H1 (cell line): ENCODE results near the gene DPPA4. TPM values are rescaled to one million over a fixed set of nuclear protein-coding genes. Genes with fewer than 3 reads are reported as not detected.
A peak's percentile ranks its signal among the peaks of the same experiment; 100 is the strongest.

Source experiments
- CTCF ChIA-PET: fragments of 300-600 bp; sonication (Branson Sonifier 250); formaldehyde crosslinking; loops from one replicate; lab custom pipeline; 2021; ENCODE audit not compliant: partially characterized antibody; lab: Charles Lee
- POLR2A ChIA-PET: fragments of 300-600 bp; sonication (Branson Sonifier 250); formaldehyde crosslinking; loops from one replicate; lab custom pipeline; 2021; ENCODE audit warnings: inconsistent platforms; ENCODE audit not compliant: partially characterized antibody; lab: Charles Lee
- DNase-seq, 2 experiments: peaks; one replicate each; pipeline versions ENCODE4 v3.0.0 to v3.0.0-alpha.2; 2010 to 2022; ENCODE audit warnings: low spot score in 2 of 2, low read depth in 1 of 2, mixed read lengths in 1 of 2
- FAIRE-seq: peaks from 2 replicates; lab custom pipeline; 2011; peaks lifted over from hg19 to GRCh38; lab: Jason Lieb, UNC
- H2AFZ ChIP-seq: 2 replicates; pipeline ENCODE4 v1.8.1; 2012; ENCODE audit warnings: low read length, inconsistent platforms
- H2AK5ac ChIP-seq: 2 replicates; pipeline ENCODE4 v1.6.1; 2013; ENCODE audit warnings: low read depth, low read length
- H2BK120ac ChIP-seq: replicated peaks from 2 replicates; pipeline ENCODE3; 2013; ENCODE audit warnings: low read depth, low read length, inconsistent platforms
- H2BK12ac ChIP-seq: 2 replicates; pipeline ENCODE4 v1.6.1; 2013; ENCODE audit warnings: low read depth, low read length
- H2BK15ac ChIP-seq: 2 replicates; pipeline ENCODE4 v1.6.1; 2013; ENCODE audit warnings: low read length
- H2BK20ac ChIP-seq: 2 replicates; pipeline ENCODE4 v1.6.1; 2013; ENCODE audit warnings: low read length
- H2BK5ac ChIP-seq: 2 replicates; pipeline ENCODE4 v1.6.1; 2013; ENCODE audit warnings: low read depth, low read length
- H3K14ac ChIP-seq: 2 replicates; pipeline ENCODE4 v1.6.1; 2013; ENCODE audit warnings: inconsistent platforms; ENCODE audit not compliant: insufficient read length
- H3K18ac ChIP-seq: 2 replicates; pipeline ENCODE4 v1.6.1; 2013; ENCODE audit warnings: low read length; ENCODE audit errors: extremely low read depth
- H3K23ac ChIP-seq: 2 replicates; pipeline ENCODE4 v1.6.1; 2013; ENCODE audit warnings: inconsistent platforms; ENCODE audit not compliant: insufficient read length
- H3K23me2 ChIP-seq: 2 replicates; pipeline ENCODE4 v1.6.1; 2013; ENCODE audit warnings: low read depth, low read length
- H3K27ac ChIP-seq: 2 replicates; pipeline ENCODE4 v1.6.1; 2011; ENCODE audit warnings: low read depth, low read length, inconsistent platforms
- H3K27me3 ChIP-seq, 4 experiments: replicated peaks in 1 of 4; 1 replicate in 1 of 4; 2 replicates in 3 of 4; pipeline versions ENCODE4 v1.6.1 to v1.8.1; 2011 to 2013; ENCODE audit warnings: low read length in 3 of 4, mild to moderate bottlenecking in 3 of 4, inconsistent platforms in 2 of 4, mixed read lengths in 2 of 4, moderate library complexity in 1 of 4; ENCODE audit not compliant: control insufficient read depth in 3 of 4, insufficient read depth in 3 of 4; ENCODE audit errors: extremely low read depth in 1 of 4
- H3K36me3 ChIP-seq, 4 experiments: 2 replicates each; pipeline versions ENCODE4 v1.6.1 to v1.8.1; 2011 to 2013; ENCODE audit warnings: mild to moderate bottlenecking in 4 of 4, low read length in 3 of 4, moderate library complexity in 2 of 4, control low read depth in 1 of 4, inconsistent platforms in 1 of 4; ENCODE audit not compliant: insufficient read depth in 4 of 4, control insufficient read depth in 2 of 4
- H3K4ac ChIP-seq: replicated peaks from 2 replicates; pipeline ENCODE3; 2013; ENCODE audit warnings: low read length, low read depth, mixed read lengths, inconsistent platforms; ENCODE audit not compliant: insufficient read length
- H3K4me1 ChIP-seq, 4 experiments: replicated peaks in 1 of 4; 1 replicate in 1 of 4; 2 replicates in 3 of 4; pipeline versions ENCODE4 v1.6.1 to v1.8.1; 2011 to 2013; ENCODE audit warnings: low read length in 3 of 4, inconsistent platforms in 2 of 4, mixed read lengths in 1 of 4; ENCODE audit not compliant: insufficient read depth in 4 of 4, control insufficient read depth in 3 of 4
- H3K4me2 ChIP-seq, 2 experiments: 2 replicates each; pipeline versions ENCODE4 v1.6.1 to v1.8.1; 2011 to 2013; ENCODE audit warnings: low read depth in 2 of 2, low read length in 2 of 2, control low read depth in 1 of 2, inconsistent platforms in 1 of 2, mild to moderate bottlenecking in 1 of 2; ENCODE audit not compliant: insufficient read depth in 1 of 2
- H3K4me3 ChIP-seq, 4 experiments: fragments of 200-600, 300-600 bp in 1 of 4; sonication (generic), shearing (Covaris generic), sonication (Bioruptor Twin) in 1 of 4; 2 replicates each; pipeline versions ENCODE4 v1.5.1 to v1.8.1; 2011 to 2016; ENCODE audit warnings: low read length in 4 of 4, low read depth in 3 of 4, control low read depth in 2 of 4, inconsistent platforms in 2 of 4, mild to moderate bottlenecking in 2 of 4, mixed read lengths in 1 of 4, moderate library complexity in 1 of 4; ENCODE audit not compliant: insufficient read depth in 2 of 4; ENCODE audit errors: extremely low read depth in 1 of 4
- H3K56ac ChIP-seq: replicated peaks from 2 replicates; pipeline ENCODE3; 2013; ENCODE audit warnings: low read depth, mild to moderate bottlenecking, mixed read lengths, low read length, inconsistent platforms; ENCODE audit not compliant: insufficient read length
- H3K79me1 ChIP-seq: 2 replicates; pipeline ENCODE4 v1.6.1; 2013; ENCODE audit warnings: low read depth, low read length, control low read depth
- H3K79me2 ChIP-seq, 2 experiments: 2 replicates each; pipeline versions ENCODE4 v1.6.1 to v1.8.1; 2012 to 2013; ENCODE audit warnings: low read length in 2 of 2, mild to moderate bottlenecking in 2 of 2, inconsistent platforms in 1 of 2; ENCODE audit not compliant: insufficient read depth in 2 of 2, control insufficient read depth in 1 of 2
- H3K9ac ChIP-seq, 4 experiments: replicated peaks in 1 of 4; 1 replicate in 1 of 4; 2 replicates in 3 of 4; pipeline versions ENCODE4 v1.6.1 to v1.8.1; 2011 to 2013; ENCODE audit warnings: low read depth in 3 of 4, low read length in 3 of 4, control low read depth in 2 of 4, mild to moderate bottlenecking in 2 of 4, moderate library complexity in 2 of 4, inconsistent platforms in 1 of 4; ENCODE audit errors: extremely low read depth in 1 of 4
- H3K9me3 ChIP-seq, 2 experiments: 2 replicates each; pipeline versions ENCODE4 v1.6.1 to v1.8.1; 2012 to 2013; ENCODE audit warnings: mild to moderate bottlenecking in 2 of 2, moderate library complexity in 2 of 2, control low read depth in 1 of 2, inconsistent platforms in 1 of 2, low read depth in 1 of 2, low read length in 1 of 2, mixed read lengths in 1 of 2; ENCODE audit not compliant: insufficient read depth in 2 of 2
- H4K20me1 ChIP-seq, 2 experiments: replicated peaks in 1 of 2; 2 replicates each; pipeline versions ENCODE3 to v1.8.1; 2011 to 2013; ENCODE audit warnings: inconsistent platforms in 2 of 2, low read length in 2 of 2, mild to moderate bottlenecking in 1 of 2; ENCODE audit not compliant: insufficient read depth in 2 of 2, control insufficient read depth in 1 of 2
- H4K5ac ChIP-seq: 2 replicates; pipeline ENCODE4 v1.6.1; 2013; ENCODE audit warnings: low read length, low read depth, mixed read lengths, inconsistent platforms; ENCODE audit not compliant: insufficient read length
- H4K8ac ChIP-seq: 2 replicates; pipeline ENCODE4 v1.8.0; 2013; ENCODE audit warnings: mild to moderate bottlenecking, moderate library complexity, low read length, inconsistent platforms; ENCODE audit not compliant: insufficient read depth; ENCODE audit errors: extremely low read depth
- H4K91ac ChIP-seq: replicated peaks from 2 replicates; pipeline ENCODE3; 2013; ENCODE audit warnings: low read length, mixed read lengths, inconsistent platforms; ENCODE audit not compliant: insufficient read length
- ATF2 ChIP-seq: IDR thresholded peaks from 2 replicates; pipeline ENCODE4 v1.6.1; 2012; ENCODE audit warnings: low read length, inconsistent platforms
- CHD2 ChIP-seq: IDR thresholded peaks from 2 replicates; pipeline ENCODE4 v1.6.1; 2012; ENCODE audit warnings: low read length, improper control_type of control experiment
- E2F6 ChIP-seq: IDR thresholded peaks from 2 replicates; pipeline ENCODE4 v1.6.1; 2012; ENCODE audit warnings: inconsistent platforms
- FOSL1 ChIP-seq: IDR thresholded peaks from 2 replicates; pipeline ENCODE4 v1.6.1; 2011; ENCODE audit warnings: mild to moderate bottlenecking, low read depth, low read length, moderate library complexity; ENCODE audit not compliant: insufficient read depth
- MAX ChIP-seq: IDR thresholded peaks from 2 replicates; pipeline ENCODE4 v1.6.1; 2012; ENCODE audit warnings: inconsistent platforms
- NRF1 ChIP-seq: IDR thresholded peaks from 2 replicates; pipeline ENCODE4 v1.6.1; 2011; ENCODE audit warnings: mild to moderate bottlenecking, low read depth, low read length, improper control_type of control experiment
- POLR2A ChIP-seq, 2 experiments: IDR thresholded peaks; 1 replicate in 1 of 2; 2 replicates in 1 of 2; pipeline ENCODE4 v1.6.1; 2011; ENCODE audit warnings: low read depth in 2 of 2, low read length in 2 of 2, mild to moderate bottlenecking in 2 of 2; ENCODE audit errors: control extremely low read depth in 1 of 2
- POLR2AphosphoS5 ChIP-seq: IDR thresholded peaks from 2 replicates; pipeline ENCODE4 v1.6.1; 2011; ENCODE audit warnings: low read depth, low read length
- SUZ12 ChIP-seq: fragments of 200-600 bp; sonication (generic); IDR thresholded peaks from 2 replicates; pipeline ENCODE4 v1.6.1; 2012; ENCODE audit warnings: mild to moderate bottlenecking, inconsistent platforms, low read length, moderate library complexity, mixed read lengths
- WGBS, 2 experiments: shearing (Covaris generic) in 1 of 2; methylation state at CpG; one replicate each; pipeline versions ENCODE4 v1.1.6 to v1.1.7; 2013 to 2015; ENCODE audit warnings: low lambda C conversion rate in 2 of 2, mixed read lengths in 2 of 2, inconsistent platforms in 1 of 2, low coverage in 1 of 2, missing lambda C conversion rate in 1 of 2; ENCODE audit not compliant: insufficient replicate concordance in 2 of 2, insufficient coverage in 1 of 2, insufficient read length in 1 of 2; ENCODE audit errors: extremely low coverage in 1 of 2, missing lambda C conversion rate in 1 of 2; 5-methylcytosine and 5-hydroxymethylcytosine counted together
- polyA plus RNA-seq, 7 experiments: library from polyadenylated mRNA; depleted of rRNA in 3 of 7; stranded (reverse) in 5 of 7; unstranded in 2 of 7; fragments of >200 nt in 5 of 7; fragments of 200-250 nt in 2 of 7; gene quantifications; 1 replicate in 5 of 7; 2 replicates in 1 of 7; 4 replicates in 1 of 7; pipeline versions ENCODE4 v1.2.1 to v1.2.3, GENCODE V29; 2011 to 2013; ENCODE audit warnings: missing spikeins in 2 of 7, mixed read lengths in 2 of 7
- total RNA-seq: library from RNA; stranded (reverse); fragmentation: NEBNext Ultra II Directional; extraction: Animal tissue kit (Norgen Biotek cat#: 25700); gene quantifications from 2 replicates; pipeline ENCODE4 v1.2.1, GENCODE V29; 2021

DPPA4 gene
- total and polyA plus RNA-seq, 2 of the 8 experiments (the other 6 are each of a cell fraction or from before 2014, with no cell fraction given) = 424 to 772 TPM

- H3K79me1 ChIP-seq = 0 out of 2 replicates have a peak, but pooled peaks cover 3% of the 10 kb centered on the region
- H2AK5ac ChIP-seq = no peak overlapping the region
- no peak for FAIRE-seq
- no peak overlapping the region for H2BK15ac ChIP-seq
- no peak overlapping the region for H3K23ac ChIP-seq
- WGBS, 2 experiments = 4% methylated on average over 3 of the region's 3 CpGs; no CpG with 5 or more reads in 1 of the 2 experiments
- no peak overlapping the region for H3K9ac ChIP-seq
- peak overlapping the region; percentile 52 for H4K91ac ChIP-seq
- peak overlapping the region; percentile 3 for H3K56ac ChIP-seq
- peak overlapping the region; percentile 56 to 68 for H3K4me2 ChIP-seq
- peak in 1 of 2 experiments; percentile 21 for DNase-seq
- no peaks in the 10 kb centered on the region for H3K9me3 ChIP-seq
- H3K14ac ChIP-seq = no peak overlapping the region
- H3K4ac ChIP-seq = peak overlapping the region; percentile 18
- no peaks in the 10 kb centered on the region for H3K27me3 ChIP-seq
- H3K23me2 ChIP-seq = no peaks in the 10 kb centered on the region
- H2BK20ac ChIP-seq = no peak overlapping the region; the same call in 1 of the 2 replicates
- H2BK5ac ChIP-seq = peak overlapping the region; percentile 88
- no peak overlapping the region for H2BK12ac ChIP-seq
- peak overlapping the region; percentile 56; the same call in 1 of the 2 replicates for H3K27ac ChIP-seq
- no peaks in the 10 kb centered on the region for H4K20me1 ChIP-seq
- H2BK120ac ChIP-seq = no peak overlapping the region
- no peak overlapping the region for H2AFZ ChIP-seq
- H4K8ac ChIP-seq = no peak overlapping the region
- peaks cover 0 to 9% of the 10 kb centered on the region in 2 experiments; a peak in 1 of 4 replicates for H3K79me2 ChIP-seq
- CTCF ChIA-PET = interaction anchor here (0.9 to 2.1 kb wide), 4 partner anchors 13 to 80 kb away, joined by 3 to 17 read pairs (median 8); no protein-coding TSS in a partner anchor
- POLR2A ChIA-PET = interaction anchor here (1.0 to 16.7 kb wide), 10 partner anchors 8 to 81 kb away, joined by 3 to 402 read pairs (median 6); partner anchors contain the start of gene DPPA4
- H4K5ac ChIP-seq = peak overlapping the region; percentile 26
- peaks cover 2 to 12% (median 7%) of the 10 kb centered on the region in 4 experiments; a peak in 6 of 7 replicates for H3K4me1 ChIP-seq
- H3K4me3 ChIP-seq = peak overlapping the region; percentile 0 to 48 (median 17); a peak in 4 of 8 replicates
- peak overlapping the region; percentile 91 for H3K18ac ChIP-seq
- peaks cover 0 to 20% (median 2%) of the 10 kb centered on the region in 4 experiments; a peak in 2 of 8 replicates for H3K36me3 ChIP-seq
- TF ChIP-seq MAX = peak; percentile 40; the same call in 1 of the 2 replicates
- no peak for TF ChIP-seq CHD2
- no peak for TF ChIP-seq SUZ12
- TF ChIP-seq ATF2 = peak; percentile 34; the same call in 1 of the 2 replicates
- TF ChIP-seq NRF1 = no peak
- peak; percentile 47; the same call in 1 of the 2 replicates for TF ChIP-seq POLR2AphosphoS5
- no peak for TF ChIP-seq E2F6
- no peak for TF ChIP-seq FOSL1
- TF ChIP-seq POLR2A (IDR thresholded peaks at IDR 0.05; ENCODE audit: control extremely low read depth in 1 of 2, low read depth in 2 of 2, low read length in 2 of 2) = peak; percentile 29 to 51; a peak in 2 of 3 replicates
Measured at GRCh38 chr3:109356442-109357155, 19.3 kb upstream of the DPPA4 start.
